ENCODE results near the gene SLC31A2. TPM values are rescaled to one million over a fixed set of nuclear protein-coding genes. Genes with fewer than 3 reads are reported as not detected.
"Not testable (repeated sequence)": the region's sequence is repeated elsewhere in the genome, so short reads cannot be mapped to it uniquely, and the experiment has no call there.

SLC31A2 gene
- total and polyA plus RNA-seq, 2 donors (not counting 1 experiment from before 2014, with no cell fraction given) = 0.67 to 2.3 TPM

DNA sequence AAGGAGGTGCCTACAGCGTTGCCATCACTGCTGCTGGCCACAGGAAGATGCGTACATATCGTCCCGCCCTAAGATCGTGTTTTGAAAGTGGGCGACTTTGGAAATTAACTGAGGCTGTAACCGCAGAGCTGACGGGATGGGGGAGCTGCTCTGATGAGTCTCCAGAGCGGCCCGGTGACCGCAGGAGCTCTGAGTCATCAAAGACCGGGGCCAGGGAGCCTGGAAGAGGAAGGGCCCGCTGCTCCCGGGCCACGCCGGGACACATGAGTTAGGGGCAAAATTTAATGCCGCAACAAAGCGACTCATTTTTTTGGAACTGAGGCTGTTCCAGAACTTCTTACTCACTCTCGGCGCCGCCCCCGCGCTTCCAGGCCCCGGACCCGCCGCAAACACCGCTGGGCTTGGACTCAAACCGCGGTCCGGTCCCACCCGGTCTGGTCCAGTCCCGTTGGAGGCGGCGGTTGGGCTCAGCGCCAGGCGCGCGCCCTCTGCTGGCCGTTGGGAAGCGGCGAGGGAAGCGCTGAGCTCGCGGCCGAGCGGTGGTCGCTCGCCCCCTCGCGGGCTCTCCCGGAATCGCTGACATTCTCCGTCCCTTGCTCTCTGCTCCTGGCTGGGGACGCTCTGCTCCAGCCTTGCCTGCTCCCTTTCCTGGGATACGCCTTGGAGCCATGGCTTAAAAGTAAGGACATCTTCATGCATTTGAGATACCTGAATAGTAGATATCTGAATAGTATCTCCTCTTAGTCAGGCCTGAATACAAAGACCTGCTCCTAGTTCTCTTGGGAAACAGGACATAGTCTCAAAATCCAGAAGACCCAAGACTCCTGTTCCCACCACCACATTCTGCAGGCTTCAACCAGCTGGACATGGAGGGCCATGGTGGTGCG is 39.5 kb upstream of the SLC31A2 start:
- H4K20me1 ChIP-seq (ENCODE audit: control insufficient read depth, insufficient read depth, low read length, poor library complexity, severe bottlenecking); H3K4me3 Mint-ChIP-seq; H3K4me1 ChIP-seq (ENCODE audit: control insufficient read depth in 2 of 2, insufficient read depth in 2 of 2, low read length in 2 of 2); H3K4me3 ChIP-seq (ENCODE audit: control extremely low read depth in 1 of 5, extremely low read depth in 1 of 5, insufficient read depth in 1 of 5, low read depth in 2 of 5, low read length in 4 of 5); H3K9me3 Mint-ChIP-seq (ENCODE audit: insufficient read depth); H3K27me3 ChIP-seq (replicated peaks in 1 of 4; ENCODE audit: control extremely low read depth in 1 of 4, control insufficient read depth in 3 of 4, insufficient read depth in 4 of 4, low read length in 3 of 4); H2AFZ ChIP-seq (ENCODE audit: insufficient read depth, low read depth, low read length, poor library complexity, severe bottlenecking); intact Hi-C loops (cut with micrococcal nuclease); H3K79me2 ChIP-seq (ENCODE audit: control insufficient read depth, insufficient read depth, low read length); POLR2A ChIA-PET; H3K36me3 ChIP-seq (replicated peaks in 1 of 2; ENCODE audit: control extremely low read depth in 1 of 2, control insufficient read depth in 1 of 2, extremely low read depth in 1 of 2, insufficient read depth in 2 of 2, low read length in 1 of 2); H3K4me1 Mint-ChIP-seq; H3K9ac ChIP-seq (ENCODE audit: low read length); H3K9me3 ChIP-seq (ENCODE audit: control extremely low read depth in 1 of 3, control insufficient read depth in 2 of 3, insufficient read depth in 1 of 3, low read length in 2 of 3); H3K27ac ChIP-seq (ENCODE audit: low read length in 2 of 2); H3K27ac Mint-ChIP-seq; H3K4me2 ChIP-seq (replicated peaks; ENCODE audit: low read depth, low read length, poor library complexity, severe bottlenecking); H3K27me3 Mint-ChIP-seq: not testable (repeated sequence)
- CTCF ChIA-PET = interaction anchor here (0.7 to 2.0 kb wide), 6 partner anchors 10 to 547 kb away, joined by 3 to 6 read pairs (median 4); partner anchors contain the start of gene SLC31A2
- DNase-seq (peak; percentile 43), ATAC-seq (ENCODE audit: low read depth) (peak; percentile 75)
- TF ChIP-seq, protein P1, sequence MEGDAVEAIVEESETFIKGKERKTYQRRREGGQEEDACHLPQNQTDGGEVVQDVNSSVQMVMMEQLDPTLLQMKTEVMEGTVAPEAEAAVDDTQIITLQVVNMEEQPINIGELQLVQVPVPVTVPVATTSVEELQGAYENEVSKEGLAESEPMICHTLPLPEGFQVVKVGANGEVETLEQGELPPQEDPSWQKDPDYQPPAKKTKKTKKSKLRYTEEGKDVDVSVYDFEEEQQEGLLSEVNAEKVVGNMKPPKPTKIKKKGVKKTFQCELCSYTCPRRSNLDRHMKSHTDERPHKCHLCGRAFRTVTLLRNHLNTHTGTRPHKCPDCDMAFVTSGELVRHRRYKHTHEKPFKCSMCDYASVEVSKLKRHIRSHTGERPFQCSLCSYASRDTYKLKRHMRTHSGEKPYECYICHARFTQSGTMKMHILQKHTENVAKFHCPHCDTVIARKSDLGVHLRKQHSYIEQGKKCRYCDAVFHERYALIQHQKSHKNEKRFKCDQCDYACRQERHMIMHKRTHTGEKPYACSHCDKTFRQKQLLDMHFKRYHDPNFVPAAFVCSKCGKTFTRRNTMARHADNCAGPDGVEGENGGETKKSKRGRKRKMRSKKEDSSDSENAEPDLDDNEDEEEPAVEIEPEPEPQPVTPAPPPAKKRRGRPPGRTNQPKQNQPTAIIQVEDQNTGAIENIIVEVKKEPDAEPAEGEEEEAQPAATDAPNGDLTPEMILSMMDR (IDR thresholded peaks at IDR 0.05) = peak; percentile 52
- WGBS (ENCODE audit: insufficient coverage) = 0% methylated on average over 5 of the region's 56 CpGs

DNA sequence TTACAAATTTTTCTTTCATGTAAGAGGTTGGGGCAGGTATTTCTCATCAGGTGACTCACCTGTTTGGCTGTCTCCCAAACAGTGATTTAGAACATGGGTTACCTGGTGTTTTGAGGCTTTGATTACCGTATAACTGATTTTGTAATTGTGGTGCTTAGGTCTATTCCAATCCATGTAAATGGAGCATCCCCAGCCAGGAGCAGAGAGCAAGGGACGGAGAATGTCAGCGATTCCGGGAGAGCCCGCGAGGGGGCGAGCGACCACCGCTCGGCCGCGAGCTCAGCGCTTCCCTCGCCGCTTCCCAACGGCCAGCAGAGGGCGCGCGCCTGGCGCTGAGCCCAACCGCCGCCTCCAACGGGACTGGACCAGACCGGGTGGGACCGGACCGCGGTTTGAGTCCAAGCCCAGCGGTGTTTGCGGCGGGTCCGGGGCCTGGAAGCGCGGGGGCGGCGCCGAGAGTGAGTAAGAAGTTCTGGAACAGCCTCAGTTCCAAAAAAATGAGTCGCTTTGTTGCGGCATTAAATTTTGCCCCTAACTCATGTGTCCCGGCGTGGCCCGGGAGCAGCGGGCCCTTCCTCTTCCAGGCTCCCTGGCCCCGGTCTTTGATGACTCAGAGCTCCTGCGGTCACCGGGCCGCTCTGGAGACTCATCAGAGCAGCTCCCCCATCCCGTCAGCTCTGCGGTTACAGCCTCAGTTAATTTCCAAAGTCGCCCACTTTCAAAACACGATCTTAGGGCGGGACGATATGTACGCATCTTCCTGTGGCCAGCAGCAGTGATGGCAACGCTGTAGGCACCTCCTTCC is 37.9 kb upstream of the SLC31A2 start:
- H3K27ac ChIP-seq (ENCODE audit: low read length in 2 of 2); H3K36me3 ChIP-seq (replicated peaks in 1 of 2; ENCODE audit: control extremely low read depth in 1 of 2, control insufficient read depth in 1 of 2, extremely low read depth in 1 of 2, insufficient read depth in 2 of 2, low read length in 1 of 2); H3K27ac Mint-ChIP-seq; H3K9me3 ChIP-seq (ENCODE audit: control extremely low read depth in 1 of 3, control insufficient read depth in 2 of 3, insufficient read depth in 1 of 3, low read length in 2 of 3); H2AFZ ChIP-seq (ENCODE audit: insufficient read depth, low read depth, low read length, poor library complexity, severe bottlenecking); H3K9me3 Mint-ChIP-seq (ENCODE audit: insufficient read depth); H3K4me3 Mint-ChIP-seq; H3K4me3 ChIP-seq (ENCODE audit: control extremely low read depth in 1 of 5, extremely low read depth in 1 of 5, insufficient read depth in 1 of 5, low read depth in 2 of 5, low read length in 4 of 5); H3K4me1 ChIP-seq (ENCODE audit: control insufficient read depth in 2 of 2, insufficient read depth in 2 of 2, low read length in 2 of 2); H3K27me3 ChIP-seq (replicated peaks in 1 of 4; ENCODE audit: control extremely low read depth in 1 of 4, control insufficient read depth in 3 of 4, insufficient read depth in 4 of 4, low read length in 3 of 4); intact Hi-C loops (cut with micrococcal nuclease); H4K20me1 ChIP-seq (ENCODE audit: control insufficient read depth, insufficient read depth, low read length, poor library complexity, severe bottlenecking); H3K27me3 Mint-ChIP-seq; H3K9ac ChIP-seq (ENCODE audit: low read length); POLR2A ChIA-PET; H3K79me2 ChIP-seq (ENCODE audit: control insufficient read depth, insufficient read depth, low read length); H3K4me2 ChIP-seq (replicated peaks; ENCODE audit: low read depth, low read length, poor library complexity, severe bottlenecking); H3K4me1 Mint-ChIP-seq: not testable (repeated sequence)
- CTCF ChIA-PET = interaction anchor here (0.6 to 2.0 kb wide), 6 partner anchors 12 to 553 kb away, joined by 3 to 6 read pairs (median 4); partner anchors contain the start of gene SLC31A2
- WGBS (ENCODE audit: insufficient coverage) = no CpG with 5 or more reads among the region's 54 CpGs
- ATAC-seq (ENCODE audit: low read depth) (peak; percentile 85), DNase-seq (peak; percentile 43)
- TF ChIP-seq, protein P1 (IDR thresholded peaks at IDR 0.05) = peak; percentile 41

DNA sequence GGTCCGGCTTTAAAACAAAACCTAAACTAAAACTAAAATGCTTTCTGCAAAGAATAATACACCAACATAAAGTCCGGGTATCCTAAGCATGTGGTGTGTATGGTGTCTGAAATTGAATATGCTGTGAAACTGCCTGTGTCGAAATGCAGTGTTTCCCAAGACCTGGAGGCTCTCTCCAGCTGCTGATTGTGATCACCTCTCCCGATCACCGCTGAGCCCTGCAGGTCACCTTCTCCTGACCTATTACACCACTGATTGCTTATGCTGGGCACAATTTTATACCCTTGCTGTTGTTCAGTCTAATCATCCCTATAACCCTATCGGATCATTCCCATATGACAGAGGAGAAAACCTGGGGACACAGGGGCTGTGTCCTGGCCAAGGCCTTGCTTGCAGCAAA is 32.0 kb upstream of the SLC31A2 start:
- H3K27ac ChIP-seq (ENCODE audit: low read length in 2 of 2); H3K4me3 Mint-ChIP-seq; DNase-seq; H3K79me2 ChIP-seq (ENCODE audit: control insufficient read depth, insufficient read depth, low read length); intact Hi-C loops (cut with micrococcal nuclease); H3K27me3 Mint-ChIP-seq; ATAC-seq (ENCODE audit: low read depth); H4K20me1 ChIP-seq (ENCODE audit: control insufficient read depth, insufficient read depth, low read length, poor library complexity, severe bottlenecking); H2AFZ ChIP-seq (ENCODE audit: insufficient read depth, low read depth, low read length, poor library complexity, severe bottlenecking); POLR2A ChIA-PET; H3K27me3 ChIP-seq (replicated peaks in 1 of 4; ENCODE audit: control extremely low read depth in 1 of 4, control insufficient read depth in 3 of 4, insufficient read depth in 4 of 4, low read length in 3 of 4); H3K27ac Mint-ChIP-seq; H3K4me2 ChIP-seq (replicated peaks; ENCODE audit: low read depth, low read length, poor library complexity, severe bottlenecking); H3K4me3 ChIP-seq (ENCODE audit: control extremely low read depth in 1 of 5, extremely low read depth in 1 of 5, insufficient read depth in 1 of 5, low read depth in 2 of 5, low read length in 4 of 5); H3K9ac ChIP-seq (ENCODE audit: low read length); H3K36me3 ChIP-seq (replicated peaks in 1 of 2; ENCODE audit: control extremely low read depth in 1 of 2, control insufficient read depth in 1 of 2, extremely low read depth in 1 of 2, insufficient read depth in 2 of 2, low read length in 1 of 2); H3K9me3 ChIP-seq (ENCODE audit: control extremely low read depth in 1 of 3, control insufficient read depth in 2 of 3, insufficient read depth in 1 of 3, low read length in 2 of 3); H3K4me1 Mint-ChIP-seq; CTCF ChIA-PET; H3K4me1 ChIP-seq (ENCODE audit: control insufficient read depth in 2 of 2, insufficient read depth in 2 of 2, low read length in 2 of 2); H3K9me3 Mint-ChIP-seq (ENCODE audit: insufficient read depth): not testable (repeated sequence)
- WGBS (ENCODE audit: insufficient coverage) = no CpG with 5 or more reads among the region's 6 CpGs
